ENCODE data around the gene SERAC1. TPM values are rescaled to one million over a fixed set of nuclear protein-coding genes. Genes with fewer than 3 reads are reported as not detected.

Gene SERAC1
- total RNA-seq, 1 donor from 2014 or later, result 10.1 TPM

DNA sequence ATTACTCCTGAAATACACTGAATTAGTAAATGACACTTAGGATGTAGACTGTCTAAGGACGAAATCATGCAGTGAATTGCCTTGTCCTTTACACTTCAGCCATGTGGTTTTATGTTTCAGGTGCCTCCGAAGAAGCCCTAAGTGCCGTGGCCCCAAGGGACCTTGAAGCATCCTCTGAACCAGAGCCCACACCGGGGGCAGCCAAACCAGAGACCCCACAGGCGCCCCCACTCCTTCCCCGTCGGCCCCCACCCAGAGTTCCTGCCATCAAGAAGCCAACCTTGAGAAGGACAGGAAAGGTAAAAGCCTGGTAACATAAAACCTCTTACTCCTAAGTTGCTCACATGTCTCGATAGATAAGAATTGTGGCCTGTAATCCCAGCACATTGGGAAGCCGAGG lies 75.3 kb downstream of the SERAC1 start:
- TF ChIP-seq, protein P1, sequence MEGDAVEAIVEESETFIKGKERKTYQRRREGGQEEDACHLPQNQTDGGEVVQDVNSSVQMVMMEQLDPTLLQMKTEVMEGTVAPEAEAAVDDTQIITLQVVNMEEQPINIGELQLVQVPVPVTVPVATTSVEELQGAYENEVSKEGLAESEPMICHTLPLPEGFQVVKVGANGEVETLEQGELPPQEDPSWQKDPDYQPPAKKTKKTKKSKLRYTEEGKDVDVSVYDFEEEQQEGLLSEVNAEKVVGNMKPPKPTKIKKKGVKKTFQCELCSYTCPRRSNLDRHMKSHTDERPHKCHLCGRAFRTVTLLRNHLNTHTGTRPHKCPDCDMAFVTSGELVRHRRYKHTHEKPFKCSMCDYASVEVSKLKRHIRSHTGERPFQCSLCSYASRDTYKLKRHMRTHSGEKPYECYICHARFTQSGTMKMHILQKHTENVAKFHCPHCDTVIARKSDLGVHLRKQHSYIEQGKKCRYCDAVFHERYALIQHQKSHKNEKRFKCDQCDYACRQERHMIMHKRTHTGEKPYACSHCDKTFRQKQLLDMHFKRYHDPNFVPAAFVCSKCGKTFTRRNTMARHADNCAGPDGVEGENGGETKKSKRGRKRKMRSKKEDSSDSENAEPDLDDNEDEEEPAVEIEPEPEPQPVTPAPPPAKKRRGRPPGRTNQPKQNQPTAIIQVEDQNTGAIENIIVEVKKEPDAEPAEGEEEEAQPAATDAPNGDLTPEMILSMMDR (IDR thresholded peaks at IDR 0.05), result no peak
- TF ChIP-seq POLR2A (IDR thresholded peaks at IDR 0.05), result no peak
- no peak for TF ChIP-seq POLR2AphosphoS5 (IDR thresholded peaks at IDR 0.05; ENCODE audit: insufficient read depth in 1 of 2, low read depth in 1 of 2)
- intact Hi-C loops (cut with DNase I), result no loop called here
- no peak for DNase-seq (ENCODE audit: extremely low spot score in 2 of 2)
- Histone ChIP-seq H3K36me3 (peaks cover 0 to 30% of the 10 kb centered on the region in 2 donors), H3K27ac (no peak overlapping the region), H3K4me1 (no peaks in the 10 kb centered on the region), H3K9me3 (no peaks in the 10 kb centered on the region), H3K4me3 (no peak overlapping the region), H3K27me3 (no peaks in the 10 kb centered on the region)

DNA sequence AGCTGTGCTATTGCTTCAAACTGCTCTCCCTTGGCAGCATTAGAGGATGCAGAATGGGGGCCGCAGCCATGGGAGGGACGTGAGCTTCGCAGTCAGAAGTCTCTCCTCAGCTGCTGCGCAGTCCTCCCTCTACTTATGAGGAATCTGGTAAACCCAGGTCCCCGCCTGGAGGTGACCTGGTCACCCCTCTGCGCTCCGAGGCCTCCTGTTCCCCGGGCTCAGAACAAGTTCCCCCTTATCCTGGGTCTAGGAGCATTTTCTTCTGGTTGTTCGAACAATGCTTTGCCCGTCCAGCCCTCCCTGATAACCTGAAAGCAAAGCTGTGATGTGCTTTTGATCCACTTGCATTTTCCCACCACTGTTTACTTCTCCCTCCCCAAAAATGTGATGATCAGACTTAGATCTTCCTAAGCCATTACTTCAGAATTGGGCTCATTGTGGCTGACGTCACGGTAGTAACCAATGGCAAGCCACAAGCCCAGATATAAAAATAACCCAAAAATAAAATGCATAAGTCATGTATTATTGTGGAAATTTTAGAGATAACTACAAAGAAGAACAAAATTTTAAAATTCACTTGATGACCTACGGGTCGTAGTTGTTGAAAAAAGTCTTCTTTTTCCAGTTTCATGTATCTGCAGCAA lies 80.7 kb downstream of the SERAC1 start:
- H3K4me1 ChIP-seq, result no peaks in the 10 kb centered on the region
- H3K27me3 ChIP-seq, result no peaks in the 10 kb centered on the region
- no peak for DNase-seq (ENCODE audit: extremely low spot score in 2 of 2)
- TF ChIP-seq, protein P1 (IDR thresholded peaks at IDR 0.05), result no peak
- no peak for TF ChIP-seq POLR2AphosphoS5 (IDR thresholded peaks at IDR 0.05; ENCODE audit: insufficient read depth in 1 of 2, low read depth in 1 of 2)
- no peak for TF ChIP-seq POLR2A (IDR thresholded peaks at IDR 0.05)
- H3K9me3 ChIP-seq, result no peaks in the 10 kb centered on the region
- H3K4me3 ChIP-seq, result no peak overlapping the region
- H3K27ac ChIP-seq, result no peak overlapping the region
- H3K36me3 ChIP-seq, result peaks cover 0 to 23% of the 10 kb centered on the region in 2 donors
- intact Hi-C loops (cut with DNase I), result no loop called here

DNA sequence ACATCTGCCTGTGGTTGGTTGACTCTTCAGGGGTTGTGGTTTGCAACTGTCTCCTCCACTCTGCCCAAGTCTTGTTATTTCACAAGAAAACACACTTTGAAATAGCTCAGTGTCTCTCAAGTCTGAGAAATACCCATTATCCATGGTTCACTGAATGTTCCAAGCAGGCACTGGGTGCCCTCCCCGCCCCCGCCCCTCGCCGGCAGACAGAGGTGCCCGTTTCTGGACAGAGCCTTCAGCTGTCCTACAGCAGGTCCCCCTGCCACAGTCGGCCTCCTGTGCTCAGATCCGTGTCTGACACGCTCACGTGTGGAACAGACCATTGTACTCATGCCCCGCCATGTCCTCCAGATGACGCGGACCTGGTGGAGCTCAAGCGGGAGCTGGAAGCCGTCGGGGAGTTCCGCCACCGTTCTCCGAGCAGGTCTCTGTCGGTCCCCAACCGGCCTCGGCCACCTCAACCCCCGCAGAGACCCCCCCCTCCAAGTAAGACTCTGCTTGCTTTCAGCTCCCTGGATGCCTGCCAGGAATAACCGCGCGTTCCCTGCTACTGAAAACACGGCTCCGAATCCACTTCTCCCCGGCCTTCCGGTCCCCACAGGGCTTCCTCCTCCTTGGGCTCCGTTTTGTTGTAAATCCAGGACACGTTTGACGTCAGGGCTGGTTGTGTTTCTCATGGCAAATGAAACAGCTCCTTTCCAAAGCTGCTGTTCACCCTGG lies 81.4 kb downstream of the SERAC1 start:
- intact Hi-C loops (cut with DNase I), result no loop called here
- no peaks in the 10 kb centered on the region for H3K9me3 ChIP-seq
- DNase-seq (ENCODE audit: extremely low spot score in 2 of 2), result no peak
- H3K27me3 ChIP-seq, result no peaks in the 10 kb centered on the region
- H3K27ac ChIP-seq, result no peak overlapping the region
- H3K4me1 ChIP-seq, result no peaks in the 10 kb centered on the region
- TF ChIP-seq POLR2A (IDR thresholded peaks at IDR 0.05) (no peak), POLR2AphosphoS5 (IDR thresholded peaks at IDR 0.05; ENCODE audit: insufficient read depth in 1 of 2, low read depth in 1 of 2) (no peak)
- TF ChIP-seq, protein P1 (IDR thresholded peaks at IDR 0.05), result no peak
- peaks cover 0 to 21% of the 10 kb centered on the region in 2 donors for H3K36me3 ChIP-seq
- no peak overlapping the region for H3K4me3 ChIP-seq

DNA sequence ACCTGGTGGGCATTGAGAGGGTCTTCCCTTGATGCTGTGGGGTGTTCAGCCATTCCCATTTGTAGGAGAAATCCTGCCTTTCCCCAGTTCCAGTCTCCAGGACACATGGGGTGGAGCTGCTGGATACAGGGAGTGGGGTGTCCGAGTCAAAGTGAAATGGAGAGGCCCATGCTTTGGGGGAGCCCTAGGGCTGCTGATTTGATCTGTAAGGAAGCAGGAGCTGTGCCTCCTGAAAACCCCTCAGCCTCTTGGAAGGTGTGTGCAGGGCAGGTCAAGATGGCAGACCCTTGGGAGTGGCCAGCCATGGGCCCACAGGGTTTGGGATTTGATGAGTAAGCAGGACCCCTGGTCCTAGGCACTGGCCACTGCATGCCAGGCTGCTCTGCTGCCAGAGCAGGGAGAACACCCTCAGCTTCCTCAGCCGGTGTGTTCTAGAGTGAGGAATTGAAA lies 82.0 kb downstream of the SERAC1 start:
- Histone ChIP-seq H3K4me3 (no peak overlapping the region), H3K4me1 (no peaks in the 10 kb centered on the region), H3K36me3 (peaks cover 0 to 21% of the 10 kb centered on the region in 2 donors), H3K9me3 (no peaks in the 10 kb centered on the region), H3K27me3 (no peaks in the 10 kb centered on the region), H3K27ac (no peak overlapping the region)
- TF ChIP-seq, protein P1 (IDR thresholded peaks at IDR 0.05), result no peak
- no peak for TF ChIP-seq POLR2AphosphoS5 (IDR thresholded peaks at IDR 0.05; ENCODE audit: insufficient read depth in 1 of 2, low read depth in 1 of 2)
- intact Hi-C loops (cut with DNase I), result no loop called here
- DNase-seq (ENCODE audit: extremely low spot score in 2 of 2), result no peak
